GM12864 (cell line): ENCODE data around the gene BRF1.

ENCODE experiments used
- DNase-seq: peaks from one replicate; pipeline ENCODE4 v3.0.0-alpha.2; 2011; ENCODE audit warnings: low read depth
- H3K4me3 ChIP-seq: 2 replicates; pipeline ENCODE4 v1.5.1; 2011; ENCODE audit warnings: mild to moderate bottlenecking, low read depth, low read length, control low read depth
- CTCF ChIP-seq: IDR thresholded peaks from 2 replicates; pipeline ENCODE4 v1.5.1; 2011; ENCODE audit warnings: low read depth, mild to moderate bottlenecking, moderate library complexity, low read length, control low read depth, inconsistent platforms; ENCODE audit errors: missing control alignments

The BRF1 gene

GRCh38 chr14:105317546-105317945 is 16.7 kb upstream of the BRF1 start:
- no peak for DNase-seq
- no peak for TF ChIP-seq CTCF
- no peak overlapping the region for H3K4me3 ChIP-seq

GRCh38 chr14:105316968-105317510 is 16.2 kb upstream of the BRF1 start:
- DNase-seq, result no peak
- no peak for TF ChIP-seq CTCF
- H3K4me3 ChIP-seq, result no peak overlapping the region

GRCh38 chr14:105316577-105316941 is 15.8 kb upstream of the BRF1 start:
- TF ChIP-seq CTCF, result no peak
- no peak overlapping the region for H3K4me3 ChIP-seq
- no peak for DNase-seq

- peak overlapping the region; percentile 76 for H3K4me3 ChIP-seq
- no peak for DNase-seq
- no peak for TF ChIP-seq CTCF
Measured at GRCh38 chr14:105315941-105316576, 15.3 kb upstream of the BRF1 start.

- peak overlapping the region; percentile 76 for H3K4me3 ChIP-seq
- no peak for DNase-seq
- no peak for TF ChIP-seq CTCF
Measured at GRCh38 chr14:105315211-105315721, 14.5 kb upstream of the BRF1 start.

- H3K4me3 ChIP-seq, result peak within 1 kb of the TSS; percentile 76
- DNase-seq, result peak; percentile 45
- no peak for TF ChIP-seq CTCF
Measured at GRCh38 chr14:105314287-105315200, 13.7 kb upstream of the BRF1 start, which contains the start of gene PACS2. Gene PACS2, plus strand, starts transcription at chr14:105314748. Its CDS starts 171 bp downstream, at chr14:105314919.
